B cell (primary cell): ENCODE data around the gene PDE6A. TPM values are rescaled to one million over a fixed set of nuclear protein-coding genes. Genes with fewer than 3 reads are reported as not detected.

Experiments
- ATAC-seq: fragments of 200-7000 bp; cut with Tn5 transposase; one replicate; pipeline ENCODE4 v1.10.0; 2021; ENCODE audit warnings: low read depth, mild to moderate bottlenecking, moderate number of reproducible peaks, moderate library complexity
- CTCF ChIA-PET: fragments of 350-600 bp; sonication (Branson Sonifier 250); formaldehyde crosslinking; loops from one replicate; lab custom pipeline; 2021; ENCODE audit warnings: antibody characterized with exemption, inconsistent platforms; lab: Charles Lee
- POLR2A ChIA-PET: fragments of 350-600 bp; sonication (Branson Sonifier 250); formaldehyde crosslinking; loops from one replicate; lab custom pipeline; 2021; ENCODE audit warnings: antibody characterized with exemption; lab: Charles Lee
- DNase-seq: peaks from one replicate; pipeline ENCODE4 v3.0.0; 2013
- H2AFZ ChIP-seq: 2 replicates; pipeline ENCODE4 v1.6.1; 2012; ENCODE audit warnings: mild to moderate bottlenecking, low read depth, low read length; ENCODE audit not compliant: insufficient read depth, poor library complexity, severe bottlenecking
- H3K27ac ChIP-seq, 2 donors: 1 replicate in 1 of 2; 2 replicates in 1 of 2; pipeline ENCODE4 v1.5.1; 2012 to 2013; ENCODE audit warnings: low read length in 2 of 2, mild to moderate bottlenecking in 2 of 2, moderate library complexity in 1 of 2
- H3K27me3 ChIP-seq, 4 experiments: fragments of 200-600 bp in 1 of 4; sonication (generic) in 1 of 4; replicated peaks in 1 of 4; 1 replicate in 2 of 4; 2 replicates in 2 of 4; pipeline versions ENCODE4 v1.6.1 to v1.7.0; 2013 to 2016; ENCODE audit warnings: low read length in 3 of 4, mild to moderate bottlenecking in 2 of 4, mixed read lengths in 1 of 4, moderate library complexity in 1 of 4; ENCODE audit not compliant: insufficient read depth in 4 of 4, control insufficient read depth in 3 of 4; ENCODE audit errors: control extremely low read depth in 1 of 4
- H3K36me3 ChIP-seq, 2 experiments: replicated peaks in 1 of 2; 1 replicate in 1 of 2; 2 replicates in 1 of 2; pipeline versions ENCODE4 v1.6.1 to v1.7.1; 2013; ENCODE audit warnings: low read length in 1 of 2; ENCODE audit not compliant: insufficient read depth in 2 of 2, control insufficient read depth in 1 of 2; ENCODE audit errors: control extremely low read depth in 1 of 2, extremely low read depth in 1 of 2
- H3K4me1 ChIP-seq, 2 donors: fragments of 200-600 bp in 1 of 2; sonication (generic) in 1 of 2; 1 replicate in 1 of 2; 2 replicates in 1 of 2; pipeline versions ENCODE4 v1.5.1 to v1.6.1; 2013 to 2017; ENCODE audit warnings: low read length in 2 of 2; ENCODE audit not compliant: control insufficient read depth in 2 of 2, insufficient read depth in 2 of 2
- H3K4me2 ChIP-seq: replicated peaks from 2 replicates; pipeline ENCODE3; 2012; ENCODE audit warnings: mild to moderate bottlenecking, low read depth, low read length; ENCODE audit not compliant: poor library complexity, severe bottlenecking
- H3K4me3 ChIP-seq, 5 experiments: fragments of 200-600 bp in 1 of 5; sonication (generic) in 1 of 5; 1 replicate in 3 of 5; 2 replicates in 2 of 5; pipeline versions ENCODE4 v1.5.1 to v1.7.0; 2011 to 2016; ENCODE audit warnings: low read length in 4 of 5, mild to moderate bottlenecking in 4 of 5, low read depth in 2 of 5, control low read depth in 1 of 5, moderate library complexity in 1 of 5; ENCODE audit not compliant: insufficient read depth in 1 of 5; ENCODE audit errors: control extremely low read depth in 1 of 5, extremely low read depth in 1 of 5
- H3K79me2 ChIP-seq: fragments of 200-600 bp; sonication (generic); one replicate; pipeline ENCODE4 v1.6.0; 2016; ENCODE audit warnings: low read length; ENCODE audit not compliant: control insufficient read depth, insufficient read depth
- H3K9ac ChIP-seq: fragments of 200-600 bp; sonication (generic); 2 replicates; pipeline ENCODE4 v1.6.1; 2017; ENCODE audit warnings: mild to moderate bottlenecking, low read length, moderate library complexity
- H3K9me3 ChIP-seq, 3 donors: one replicate each; pipeline versions ENCODE4 v1.6.1 to v1.7.1; 2013; ENCODE audit warnings: low read length in 2 of 3; ENCODE audit not compliant: control insufficient read depth in 2 of 3, insufficient read depth in 1 of 3; ENCODE audit errors: control extremely low read depth in 1 of 3
- H4K20me1 ChIP-seq: 2 replicates; pipeline ENCODE4 v1.6.0; 2012; ENCODE audit warnings: mild to moderate bottlenecking, low read length; ENCODE audit not compliant: insufficient read depth, control insufficient read depth, poor library complexity, severe bottlenecking
- H3K27ac Mint-ChIP-seq: one replicate; pipeline ENCODE4 v1.8.0; 2021; ENCODE audit warnings: mixed read lengths
- H3K27me3 Mint-ChIP-seq: one replicate; pipeline ENCODE4 v1.8.0; 2021; ENCODE audit warnings: mixed read lengths
- H3K4me1 Mint-ChIP-seq: one replicate; pipeline ENCODE4 v1.8.0; 2021; ENCODE audit warnings: mixed read lengths
- H3K4me3 Mint-ChIP-seq: one replicate; pipeline ENCODE4 v1.8.0; 2021; ENCODE audit warnings: mixed read lengths
- H3K9me3 Mint-ChIP-seq: one replicate; pipeline ENCODE4 v1.8.0; 2022; ENCODE audit warnings: mixed read lengths; ENCODE audit not compliant: insufficient read depth
- CTCF ChIP-seq: fragments of 200-600 bp; IDR thresholded peaks from one replicate; pipeline ENCODE4 v1.8.0; 2022; ENCODE audit warnings: antibody characterized with exemption, mild to moderate bottlenecking
- EZH2 ChIP-seq: IDR thresholded peaks from 2 replicates; pipeline ENCODE4 v1.6.1; 2012; ENCODE audit warnings: borderline replicate concordance, low read depth, mild to moderate bottlenecking, moderate library complexity, low read length; ENCODE audit not compliant: insufficient read depth, poor library complexity, severe bottlenecking
- WGBS: methylation state at CpG from one replicate; pipeline ENCODE4 v1.1.5; 2013; ENCODE audit warnings: missing lambda C conversion rate; ENCODE audit not compliant: insufficient coverage; 5-methylcytosine and 5-hydroxymethylcytosine counted together
- intact Hi-C: fragments of 100-400 bp; cut with micrococcal nuclease; formaldehyde crosslinking; loops from one replicate; pipeline ENCODE4 v1.10.0; 2022
- polyA plus RNA-seq: library from polyadenylated mRNA; depleted of rRNA; stranded (reverse); fragments of >200 nt; gene quantifications from 2 replicates; pipeline ENCODE4 v1.2.3, GENCODE V29; 2012
- total RNA-seq, 2 donors: library from RNA; stranded (reverse); fragments of 120-200 nt in 1 of 2; gene quantifications; 1 replicate in 1 of 2; 2 replicates in 1 of 2; pipeline versions ENCODE4 v1.2.3 to v1.2.4, GENCODE V29; 2013 to 2022

PDE6A gene
- total and polyA plus RNA-seq, 2 donors (not counting 1 experiment from before 2014, with no cell fraction given): not detected

DNA sequence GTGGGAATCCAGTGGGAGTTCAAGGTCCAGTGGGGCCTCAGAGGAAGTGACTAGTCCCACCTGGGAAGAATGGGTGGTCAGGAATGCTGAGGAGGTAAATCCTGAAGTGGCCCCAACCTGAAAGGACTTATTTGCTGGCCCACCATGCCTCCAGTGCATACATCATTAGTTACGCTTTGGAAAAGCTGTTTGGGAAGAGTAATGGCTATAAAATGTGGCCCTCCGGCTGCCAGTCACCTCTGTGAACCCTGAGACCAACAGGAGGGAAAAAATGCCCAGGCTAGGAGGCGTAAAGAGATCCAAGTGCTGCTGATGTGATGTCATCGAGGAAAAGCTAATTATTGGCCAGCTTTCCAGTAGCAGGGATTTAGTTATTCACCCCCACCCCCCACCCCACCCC is 13.3 kb upstream of the PDE6A start:
- TF ChIP-seq EZH2: no peak
- TF ChIP-seq CTCF: no peak
- Mint-ChIP-seq H3K9me3 (no peaks in the 10 kb centered on the region), H3K4me1 (peaks cover 29% of the 10 kb centered on the region), H3K27me3 (no peaks in the 10 kb centered on the region), H3K4me3 (no peak overlapping the region), H3K27ac (no peak overlapping the region)
- ATAC-seq (no peak), DNase-seq (no peak)
- Histone ChIP-seq H3K4me2 (no peak overlapping the region), H3K4me1 (peaks cover 20% of the 10 kb centered on the region in 2 donors), H3K9me3 (no peaks in the 10 kb centered on the region), H3K4me3 (no peak overlapping the region), H3K36me3 (no peaks in the 10 kb centered on the region), H4K20me1 (no peaks in the 10 kb centered on the region), H3K27ac (no peak overlapping the region), H3K9ac (no peak overlapping the region), H2AFZ (no peak overlapping the region), H3K79me2 (peaks cover 5% of the 10 kb centered on the region), H3K27me3 (no peaks in the 10 kb centered on the region)
- WGBS: 100% methylated on average over 2 of the region's 4 CpGs
- POLR2A ChIA-PET: no interaction called here
- CTCF ChIA-PET: interaction anchor here (1.0 to 1.5 kb wide), 3 partner anchors 9 to 124 kb away, joined by 3 to 5 read pairs (median 5); no protein-coding TSS in a partner anchor
- intact Hi-C loops: loop anchor here (5.0 kb wide), 1 partner anchor 1799 kb away; the partner anchor contains the start of gene ATOX1

GRCh38 chr5:149956685-149957084 is 12.1 kb upstream of the PDE6A start:
- intact Hi-C loops: loop anchor here (5.0 kb wide), 1 partner anchor 1801 kb away; the partner anchor contains the start of gene ATOX1
- H3K27ac ChIP-seq: no peak overlapping the region
- H3K4me3 ChIP-seq: no peak overlapping the region
- peaks cover 17 to 19% of the 10 kb centered on the region in 2 donors for H3K4me1 ChIP-seq
- Mint-ChIP-seq H3K4me3 (no peak overlapping the region), H3K27me3 (peaks cover 5% of the 10 kb centered on the region), H3K27ac (no peak overlapping the region), H3K4me1 (peaks cover 23% of the 10 kb centered on the region), H3K9me3 (no peaks in the 10 kb centered on the region)
- no peak overlapping the region for H2AFZ ChIP-seq
- ATAC-seq (no peak), DNase-seq (no peak)
- no peak overlapping the region for H3K9ac ChIP-seq
- no peaks in the 10 kb centered on the region for H3K27me3 ChIP-seq
- H3K9me3 ChIP-seq: no peaks in the 10 kb centered on the region
- ChIA-PET POLR2A (no interaction called here), CTCF (no interaction called here)
- TF ChIP-seq CTCF (no peak), EZH2 (no peak)
- H3K36me3 ChIP-seq: no peaks in the 10 kb centered on the region
- peaks cover 5% of the 10 kb centered on the region for H3K79me2 ChIP-seq
- no peaks in the 10 kb centered on the region for H4K20me1 ChIP-seq
- WGBS: 100% methylated on average over 1 of the region's 5 CpGs
- no peak overlapping the region for H3K4me2 ChIP-seq
